ENCODE measurements around the gene CDRT4. TPM values are rescaled to one million over a fixed set of nuclear protein-coding genes. Genes with fewer than 3 reads are reported as not detected.

The CDRT4 gene
- total and polyA plus RNA-seq, 2 experiments from 2014 or later, result 6.5 to 13.0 TPM

DNA sequence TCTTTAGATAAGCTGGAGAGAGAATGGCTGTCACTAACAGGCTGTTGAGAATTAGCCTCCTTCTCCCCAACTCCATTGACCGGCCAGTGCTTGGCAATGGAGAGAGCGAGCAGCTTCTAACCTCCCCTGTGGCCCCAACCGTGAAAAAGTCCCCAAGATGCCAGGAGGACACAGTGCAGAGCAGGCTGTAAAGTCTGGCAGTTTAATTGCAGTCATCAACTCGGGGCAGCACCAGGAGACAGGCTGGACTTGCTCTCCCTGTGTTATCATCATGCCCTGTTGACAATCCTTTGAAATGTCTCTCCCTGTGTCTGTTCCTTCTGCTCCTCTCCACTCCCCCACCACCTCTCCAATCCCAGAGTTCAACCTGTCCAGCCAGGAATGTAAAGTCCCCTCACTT lies 705 bp upstream of the CDRT4 start (continued):
- TF ChIP-seq, protein P1, sequence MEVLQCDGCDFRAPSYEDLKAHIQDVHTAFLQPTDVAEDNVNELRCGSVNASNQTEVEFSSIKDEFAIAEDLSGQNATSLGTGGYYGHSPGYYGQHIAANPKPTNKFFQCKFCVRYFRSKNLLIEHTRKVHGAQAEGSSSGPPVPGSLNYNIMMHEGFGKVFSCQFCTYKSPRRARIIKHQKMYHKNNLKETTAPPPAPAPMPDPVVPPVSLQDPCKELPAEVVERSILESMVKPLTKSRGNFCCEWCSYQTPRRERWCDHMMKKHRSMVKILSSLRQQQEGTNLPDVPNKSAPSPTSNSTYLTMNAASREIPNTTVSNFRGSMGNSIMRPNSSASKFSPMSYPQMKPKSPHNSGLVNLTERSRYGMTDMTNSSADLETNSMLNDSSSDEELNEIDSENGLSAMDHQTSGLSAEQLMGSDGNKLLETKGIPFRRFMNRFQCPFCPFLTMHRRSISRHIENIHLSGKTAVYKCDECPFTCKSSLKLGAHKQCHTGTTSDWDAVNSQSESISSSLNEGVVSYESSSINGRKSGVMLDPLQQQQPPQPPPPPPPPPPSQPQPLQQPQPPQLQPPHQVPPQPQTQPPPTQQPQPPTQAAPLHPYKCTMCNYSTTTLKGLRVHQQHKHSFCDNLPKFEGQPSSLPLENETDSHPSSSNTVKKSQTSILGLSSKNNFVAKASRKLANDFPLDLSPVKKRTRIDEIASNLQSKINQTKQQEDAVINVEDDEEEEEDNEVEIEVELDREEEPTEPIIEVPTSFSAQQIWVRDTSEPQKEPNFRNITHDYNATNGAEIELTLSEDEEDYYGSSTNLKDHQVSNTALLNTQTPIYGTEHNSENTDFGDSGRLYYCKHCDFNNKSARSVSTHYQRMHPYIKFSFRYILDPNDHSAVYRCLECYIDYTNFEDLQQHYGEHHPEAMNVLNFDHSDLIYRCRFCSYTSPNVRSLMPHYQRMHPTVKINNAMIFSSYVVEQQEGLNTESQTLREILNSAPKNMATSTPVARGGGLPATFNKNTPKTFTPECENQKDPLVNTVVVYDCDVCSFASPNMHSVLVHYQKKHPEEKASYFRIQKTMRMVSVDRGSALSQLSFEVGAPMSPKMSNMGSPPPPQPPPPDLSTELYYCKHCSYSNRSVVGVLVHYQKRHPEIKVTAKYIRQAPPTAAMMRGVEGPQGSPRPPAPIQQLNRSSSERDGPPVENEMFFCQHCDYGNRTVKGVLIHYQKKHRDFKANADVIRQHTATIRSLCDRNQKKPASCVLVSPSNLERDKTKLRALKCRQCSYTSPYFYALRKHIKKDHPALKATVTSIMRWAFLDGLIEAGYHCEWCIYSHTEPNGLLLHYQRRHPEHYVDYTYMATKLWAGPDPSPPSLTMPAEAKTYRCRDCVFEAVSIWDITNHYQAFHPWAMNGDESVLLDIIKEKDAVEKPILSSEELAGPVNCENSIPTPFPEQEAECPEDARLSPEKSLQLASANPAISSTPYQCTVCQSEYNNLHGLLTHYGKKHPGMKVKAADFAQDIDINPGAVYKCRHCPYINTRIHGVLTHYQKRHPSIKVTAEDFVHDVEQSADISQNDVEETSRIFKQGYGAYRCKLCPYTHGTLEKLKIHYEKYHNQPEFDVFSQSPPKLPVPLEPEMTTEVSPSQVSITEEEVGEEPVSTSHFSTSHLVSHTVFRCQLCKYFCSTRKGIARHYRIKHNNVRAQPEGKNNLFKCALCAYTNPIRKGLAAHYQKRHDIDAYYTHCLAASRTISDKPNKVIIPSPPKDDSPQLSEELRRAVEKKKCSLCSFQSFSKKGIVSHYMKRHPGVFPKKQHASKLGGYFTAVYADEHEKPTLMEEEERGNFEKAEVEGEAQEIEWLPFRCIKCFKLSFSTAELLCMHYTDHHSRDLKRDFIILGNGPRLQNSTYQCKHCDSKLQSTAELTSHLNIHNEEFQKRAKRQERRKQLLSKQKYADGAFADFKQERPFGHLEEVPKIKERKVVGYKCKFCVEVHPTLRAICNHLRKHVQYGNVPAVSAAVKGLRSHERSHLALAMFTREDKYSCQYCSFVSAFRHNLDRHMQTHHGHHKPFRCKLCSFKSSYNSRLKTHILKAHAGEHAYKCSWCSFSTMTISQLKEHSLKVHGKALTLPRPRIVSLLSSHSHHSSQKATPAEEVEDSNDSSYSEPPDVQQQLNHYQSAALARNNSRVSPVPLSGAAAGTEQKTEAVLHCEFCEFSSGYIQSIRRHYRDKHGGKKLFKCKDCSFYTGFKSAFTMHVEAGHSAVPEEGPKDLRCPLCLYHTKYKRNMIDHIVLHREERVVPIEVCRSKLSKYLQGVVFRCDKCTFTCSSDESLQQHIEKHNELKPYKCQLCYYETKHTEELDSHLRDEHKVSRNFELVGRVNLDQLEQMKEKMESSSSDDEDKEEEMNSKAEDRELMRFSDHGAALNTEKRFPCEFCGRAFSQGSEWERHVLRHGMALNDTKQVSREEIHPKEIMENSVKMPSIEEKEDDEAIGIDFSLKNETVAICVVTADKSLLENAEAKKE (CRISPR knock-in tag; IDR thresholded peaks at IDR 0.05), result no peak
- TF ChIP-seq ZNF114 (CRISPR knock-in tag; IDR thresholded peaks at IDR 0.05), result no peak

DNA sequence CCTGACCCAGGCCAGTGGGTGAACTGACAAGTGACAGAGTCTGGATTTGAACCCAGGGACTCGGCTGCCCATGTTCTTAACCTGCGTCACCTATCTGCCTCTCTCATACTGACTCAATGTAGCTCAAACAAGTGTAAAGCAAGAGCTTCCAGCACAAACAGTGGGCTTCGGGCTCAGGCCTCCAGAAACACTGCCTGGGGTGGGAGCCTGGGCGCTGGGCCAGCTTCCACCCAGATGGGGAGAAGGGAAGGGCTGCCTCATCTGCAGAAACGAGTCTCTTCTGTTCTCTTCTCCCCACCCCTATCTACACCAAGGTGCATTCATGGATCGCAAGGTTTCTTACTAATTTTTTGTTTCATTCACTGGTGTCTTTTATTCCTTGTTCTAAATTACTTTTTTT lies 1.3 kb downstream of the CDRT4 start:
- Mint-ChIP-seq H3K9me3 (no peaks in the 10 kb centered on the region), H3K4me1 (peaks cover 3% of the 10 kb centered on the region; the same call in 2 of the 3 replicates), H3K36me3 (ENCODE audit: low read depth) (peaks cover 14% of the 10 kb centered on the region; the same call in 2 of the 3 replicates), H3K27ac (no peak overlapping the region), H3K4me3 (no peak overlapping the region), H3K27me3 (ENCODE audit: insufficient read depth, low read depth, poor library complexity) (peaks cover 4% of the 10 kb centered on the region)
- no peak overlapping the region for H3K4me2 ChIP-seq
- 0 out of 2 replicates have a peak, but pooled peaks cover 7% of the 10 kb centered on the region for H3K9me2 ChIP-seq (ENCODE audit: insufficient read depth)
- ATAC-seq (no peak), DNase-seq (ENCODE audit: low spot score) (no peak)
- 0 out of 2 replicates have a peak, but pooled peaks cover 4% of the 10 kb centered on the region for H3F3A ChIP-seq (replicated peaks; ENCODE audit: low read depth)
- no peak overlapping the region for H3K4me3 ChIP-seq
- no peaks in the 10 kb centered on the region for H3K4me1 ChIP-seq (ENCODE audit: insufficient read depth)
- H2AFZ ChIP-seq, result no peak overlapping the region
- H3K27me3 ChIP-seq (ENCODE audit: insufficient read depth), result no peaks in the 10 kb centered on the region
- H3K27ac ChIP-seq (ENCODE audit: low read depth), result no peak overlapping the region
- no peaks in the 10 kb centered on the region for H3K79me2 ChIP-seq (replicated peaks; ENCODE audit: insufficient read depth)
- no peaks in the 10 kb centered on the region for H3K36me3 ChIP-seq (ENCODE audit: insufficient read depth)
- no peaks in the 10 kb centered on the region for H4K20me1 ChIP-seq (replicated peaks; ENCODE audit: insufficient read depth)
- TF ChIP-seq, protein P2, sequence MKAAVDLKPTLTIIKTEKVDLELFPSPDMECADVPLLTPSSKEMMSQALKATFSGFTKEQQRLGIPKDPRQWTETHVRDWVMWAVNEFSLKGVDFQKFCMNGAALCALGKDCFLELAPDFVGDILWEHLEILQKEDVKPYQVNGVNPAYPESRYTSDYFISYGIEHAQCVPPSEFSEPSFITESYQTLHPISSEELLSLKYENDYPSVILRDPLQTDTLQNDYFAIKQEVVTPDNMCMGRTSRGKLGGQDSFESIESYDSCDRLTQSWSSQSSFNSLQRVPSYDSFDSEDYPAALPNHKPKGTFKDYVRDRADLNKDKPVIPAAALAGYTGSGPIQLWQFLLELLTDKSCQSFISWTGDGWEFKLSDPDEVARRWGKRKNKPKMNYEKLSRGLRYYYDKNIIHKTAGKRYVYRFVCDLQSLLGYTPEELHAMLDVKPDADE (IDR thresholded peaks at IDR 0.05), result no peak
- TF ChIP-seq, protein P1 (CRISPR knock-in tag; IDR thresholded peaks at IDR 0.05), result no peak
- TF ChIP-seq, protein P3, sequence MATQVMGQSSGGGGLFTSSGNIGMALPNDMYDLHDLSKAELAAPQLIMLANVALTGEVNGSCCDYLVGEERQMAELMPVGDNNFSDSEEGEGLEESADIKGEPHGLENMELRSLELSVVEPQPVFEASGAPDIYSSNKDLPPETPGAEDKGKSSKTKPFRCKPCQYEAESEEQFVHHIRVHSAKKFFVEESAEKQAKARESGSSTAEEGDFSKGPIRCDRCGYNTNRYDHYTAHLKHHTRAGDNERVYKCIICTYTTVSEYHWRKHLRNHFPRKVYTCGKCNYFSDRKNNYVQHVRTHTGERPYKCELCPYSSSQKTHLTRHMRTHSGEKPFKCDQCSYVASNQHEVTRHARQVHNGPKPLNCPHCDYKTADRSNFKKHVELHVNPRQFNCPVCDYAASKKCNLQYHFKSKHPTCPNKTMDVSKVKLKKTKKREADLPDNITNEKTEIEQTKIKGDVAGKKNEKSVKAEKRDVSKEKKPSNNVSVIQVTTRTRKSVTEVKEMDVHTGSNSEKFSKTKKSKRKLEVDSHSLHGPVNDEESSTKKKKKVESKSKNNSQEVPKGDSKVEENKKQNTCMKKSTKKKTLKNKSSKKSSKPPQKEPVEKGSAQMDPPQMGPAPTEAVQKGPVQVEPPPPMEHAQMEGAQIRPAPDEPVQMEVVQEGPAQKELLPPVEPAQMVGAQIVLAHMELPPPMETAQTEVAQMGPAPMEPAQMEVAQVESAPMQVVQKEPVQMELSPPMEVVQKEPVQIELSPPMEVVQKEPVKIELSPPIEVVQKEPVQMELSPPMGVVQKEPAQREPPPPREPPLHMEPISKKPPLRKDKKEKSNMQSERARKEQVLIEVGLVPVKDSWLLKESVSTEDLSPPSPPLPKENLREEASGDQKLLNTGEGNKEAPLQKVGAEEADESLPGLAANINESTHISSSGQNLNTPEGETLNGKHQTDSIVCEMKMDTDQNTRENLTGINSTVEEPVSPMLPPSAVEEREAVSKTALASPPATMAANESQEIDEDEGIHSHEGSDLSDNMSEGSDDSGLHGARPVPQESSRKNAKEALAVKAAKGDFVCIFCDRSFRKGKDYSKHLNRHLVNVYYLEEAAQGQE (IDR thresholded peaks at IDR 0.05; ENCODE audit: unreplicated experiment), result no peak

Measured in GM23338 (cell line).